Stimulated activated naive CD4-positive, alpha-beta T cell (primary cell): ENCODE results near the gene CST5.
A peak's percentile ranks its signal among the peaks of the same experiment; 100 is the strongest.
"Not testable (repeated sequence)": the region's sequence is repeated elsewhere in the genome, so short reads cannot be mapped to it uniquely, and the experiment has no call there.

ENCODE experiments used
- DNase-seq, 6 experiments: peaks; one replicate each; lab custom pipeline; 2025; lab: John Stamatoyannopoulos, UW

CST5 gene

GRCh38 chr20:23879328-23879798 lies at the start of gene CST5:
CST5 (minus strand) TSS chr20:23879748; CDS start chr20:23879676, 72 bp downstream.
- no peak for DNase-seq

- DNase-seq: peak in 5 of 6 experiments; percentile 6 to 30 (median 26)
These were observed 49.2 kb upstream of the CST5 start for GRCh38 chr20:23928788-23929187.

- DNase-seq: no peak
These were observed 48.8 kb upstream of the CST5 start for GRCh38 chr20:23928353-23928752.

GRCh38 chr20:23926944-23927872 lies 47.7 kb upstream of the CST5 start:
- no peak for DNase-seq

GRCh38 chr20:23926526-23926880 lies 47.0 kb upstream of the CST5 start:
- no peak for DNase-seq

GRCh38 chr20:23925789-23926525 lies 46.4 kb upstream of the CST5 start:
- DNase-seq: no peak

- DNase-seq: no peak
These were observed 45.2 kb upstream of the CST5 start for GRCh38 chr20:23924751-23925150.

- no peak for DNase-seq
These were observed 44.4 kb upstream of the CST5 start for GRCh38 chr20:23923891-23924435.

GRCh38 chr20:23923311-23923710 lies 43.8 kb upstream of the CST5 start:
- DNase-seq: no peak

- DNase-seq: peak in 1 of 6 experiments; percentile 27
These were observed 41.1 kb upstream of the CST5 start for GRCh38 chr20:23920408-23921325.

- no peak for DNase-seq
These were observed 39.3 kb upstream of the CST5 start for GRCh38 chr20:23918896-23919295.

GRCh38 chr20:23918101-23918862 lies 38.7 kb upstream of the CST5 start:
- no peak for DNase-seq

GRCh38 chr20:23917024-23917725 lies 37.6 kb upstream of the CST5 start:
- no peak for DNase-seq

GRCh38 chr20:23915844-23916243 lies 36.3 kb upstream of the CST5 start:
- no peak for DNase-seq

- DNase-seq: not testable (repeated sequence)
These were observed 34.9 kb upstream of the CST5 start for GRCh38 chr20:23914469-23914868.

- DNase-seq: no peak
These were observed 30.7 kb upstream of the CST5 start for GRCh38 chr20:23910210-23910609.

- DNase-seq: no peak
These were observed 29.8 kb upstream of the CST5 start for GRCh38 chr20:23909390-23909789.

- no peak for DNase-seq
These were observed 28.0 kb upstream of the CST5 start for GRCh38 chr20:23907579-23907978.

GRCh38 chr20:23902396-23902795 lies 22.8 kb upstream of the CST5 start:
- DNase-seq: not testable (repeated sequence)

GRCh38 chr20:23890867-23891266 lies 11.3 kb upstream of the CST5 start:
- not testable (repeated sequence) for DNase-seq
